Dedifferentiated amniotic fluid mesenchymal stem cell (primary cell): ENCODE measurements around the gene ZWINT.

ENCODE experiments used
- DNase-seq: peaks from one replicate; pipeline ENCODE4 v3.0.0-alpha.2; 2016; ENCODE audit errors: extremely low spot score

The ZWINT gene, protein sequence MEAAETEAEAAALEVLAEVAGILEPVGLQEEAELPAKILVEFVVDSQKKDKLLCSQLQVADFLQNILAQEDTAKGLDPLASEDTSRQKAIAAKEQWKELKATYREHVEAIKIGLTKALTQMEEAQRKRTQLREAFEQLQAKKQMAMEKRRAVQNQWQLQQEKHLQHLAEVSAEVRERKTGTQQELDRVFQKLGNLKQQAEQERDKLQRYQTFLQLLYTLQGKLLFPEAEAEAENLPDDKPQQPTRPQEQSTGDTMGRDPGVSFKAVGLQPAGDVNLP

DNA sequence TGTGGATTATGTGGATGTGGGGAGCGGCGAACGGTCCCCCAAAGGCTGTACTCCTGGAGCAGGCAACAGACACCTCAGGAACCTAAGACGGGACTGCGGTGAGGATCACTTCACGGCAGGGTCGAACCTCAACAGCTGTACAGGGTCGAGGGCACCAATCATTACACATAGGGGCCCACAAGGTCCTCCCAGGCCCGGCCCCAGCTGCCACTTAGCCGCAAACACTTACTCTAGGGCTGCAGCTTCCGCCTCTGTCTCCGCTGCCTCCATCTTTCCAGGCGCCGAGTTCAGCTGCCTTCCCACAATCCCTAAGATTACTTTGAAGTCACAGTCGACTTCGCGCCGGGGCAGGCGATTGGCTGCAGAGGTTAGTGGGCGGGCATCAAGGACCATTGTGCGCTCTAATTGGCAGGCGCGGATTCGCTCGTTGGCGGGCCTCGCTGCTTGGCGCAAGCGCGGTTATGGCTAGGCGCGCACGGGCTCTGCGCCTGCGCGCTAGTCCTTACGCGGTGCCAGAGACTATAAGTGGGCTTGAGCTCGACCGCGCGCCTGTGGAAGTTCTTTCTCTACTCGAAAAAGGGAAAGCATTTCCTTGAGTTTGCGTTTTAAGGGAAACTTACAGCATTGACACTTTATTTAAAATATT lies at the start of gene ZWINT:
Gene ZWINT (minus strand): TSS at position 293 of the 646 bp plus-strand sequence. CDS start 23 bp downstream, at position 270.
- DNase-seq: peak; percentile 95

DNA sequence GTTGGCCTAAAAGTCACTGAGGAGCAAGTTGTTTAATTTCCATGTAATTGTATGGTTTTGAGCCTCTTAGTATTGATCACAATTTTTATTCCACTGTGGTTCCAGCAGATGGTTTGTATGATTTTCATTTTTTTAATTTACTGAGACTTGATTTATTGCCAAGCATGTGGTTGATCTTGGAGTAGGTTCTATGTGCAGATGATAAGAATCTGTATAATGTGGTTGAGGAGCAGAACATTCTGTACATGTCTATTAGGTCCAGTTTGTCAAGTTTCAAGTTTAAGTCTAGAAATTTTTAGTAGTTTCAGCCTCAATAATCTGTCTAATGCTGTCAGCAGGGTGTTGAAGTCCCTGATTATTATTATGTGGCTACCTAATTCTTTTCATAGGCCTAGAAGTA lies 22.7 kb upstream of the ZWINT start:
- no peak for DNase-seq

DNA sequence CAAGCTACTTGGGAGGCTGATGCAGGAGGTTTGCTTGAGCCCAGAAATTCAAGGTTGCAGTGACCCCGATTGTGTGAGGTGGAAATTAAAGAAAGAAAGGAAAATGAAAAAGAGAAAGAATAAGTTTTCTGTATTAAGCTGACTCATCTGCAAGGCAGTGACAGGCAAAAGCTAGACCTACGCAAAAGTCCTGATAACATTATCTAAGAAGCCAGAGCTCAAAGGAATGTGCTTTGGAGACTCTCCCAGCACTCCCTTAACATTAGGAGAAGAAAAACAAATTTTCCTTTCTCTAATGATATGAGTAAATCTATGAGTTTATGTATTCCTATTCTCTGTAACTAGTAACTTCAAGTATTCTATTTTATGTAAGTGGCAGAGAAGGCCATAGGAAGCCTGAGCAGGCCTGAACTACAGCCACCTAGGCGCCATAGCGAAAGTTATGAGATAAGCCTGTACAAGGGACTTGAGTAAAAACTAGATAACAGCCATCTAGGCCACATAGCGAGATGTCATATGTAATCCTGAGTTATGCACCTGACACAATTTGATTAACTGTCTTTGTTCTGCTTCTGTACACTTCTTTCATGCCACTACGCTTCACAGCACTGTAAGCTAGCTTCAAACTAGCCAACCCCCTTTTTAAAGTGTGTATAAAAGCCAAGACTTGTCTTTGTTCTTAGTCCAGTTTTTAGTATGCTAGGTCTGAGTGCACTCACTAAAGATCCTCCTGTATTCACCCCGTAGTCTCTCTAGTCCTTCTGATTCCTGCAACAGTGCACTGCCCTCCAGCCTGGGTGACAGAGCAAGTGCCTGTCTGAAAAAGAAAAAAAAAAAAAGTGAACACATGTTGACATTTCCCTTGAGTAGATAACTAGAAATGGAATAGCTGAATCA lies 9.4 kb upstream of the ZWINT start:
- no peak for DNase-seq

DNA sequence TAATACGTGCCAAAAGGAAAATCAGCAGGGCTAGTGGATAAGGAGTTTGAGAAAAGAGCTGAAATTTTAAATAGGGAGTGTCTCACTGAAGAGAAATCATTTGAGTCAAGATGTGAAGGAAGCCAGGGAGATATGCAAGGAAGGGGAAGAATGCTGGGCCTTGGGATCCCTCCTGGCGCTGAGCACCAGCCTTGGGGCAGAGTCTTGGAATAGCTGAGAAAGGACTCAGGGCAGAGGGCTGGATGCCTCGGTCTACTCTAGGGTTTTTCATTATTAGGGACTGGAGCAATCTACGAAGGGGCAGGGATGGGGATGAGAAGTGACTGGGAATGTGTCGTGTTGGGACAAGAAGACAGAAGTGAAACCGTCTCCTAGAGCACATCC lies 484 bp downstream of the ZWINT start:
- DNase-seq: no peak

DNA sequence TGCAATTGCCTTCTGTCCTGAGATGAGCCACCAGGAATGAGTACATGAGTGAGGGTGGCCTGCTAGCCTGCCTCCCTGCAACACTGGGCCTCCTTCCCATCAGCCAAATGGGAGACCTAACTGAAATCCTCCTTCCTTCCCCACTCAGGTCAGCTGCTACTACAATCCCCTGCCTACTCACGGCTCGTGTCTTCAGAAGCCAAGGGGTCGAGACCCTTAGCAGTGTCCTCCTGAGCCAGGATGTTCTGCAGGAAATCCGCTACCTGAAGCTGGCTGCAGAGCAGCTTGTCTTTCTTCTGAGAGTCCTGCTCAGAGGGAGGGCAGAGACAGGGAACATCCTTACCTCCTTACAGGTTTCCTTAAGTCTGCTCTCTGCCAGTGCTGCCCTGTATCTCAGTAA lies 1.2 kb downstream of the ZWINT start:
- no peak for DNase-seq

DNA sequence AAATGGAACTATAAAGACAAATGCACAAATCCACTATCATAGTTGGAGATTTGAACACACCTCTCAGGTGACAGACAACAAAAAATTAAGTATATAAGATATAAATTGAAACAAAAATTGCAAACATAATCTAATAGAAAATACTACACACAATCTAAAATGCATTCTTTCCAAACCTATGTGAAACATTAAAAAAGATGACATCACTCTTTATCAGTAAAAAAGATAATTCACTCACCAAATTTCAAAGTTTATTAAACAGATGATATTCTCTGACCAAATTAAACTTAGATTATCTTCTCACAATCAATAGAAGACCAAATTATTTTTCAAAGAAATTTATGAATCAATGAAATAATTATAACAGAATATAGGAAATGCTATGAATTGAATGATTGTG lies 4.0 kb downstream of the ZWINT start:
- DNase-seq: no peak

DNA sequence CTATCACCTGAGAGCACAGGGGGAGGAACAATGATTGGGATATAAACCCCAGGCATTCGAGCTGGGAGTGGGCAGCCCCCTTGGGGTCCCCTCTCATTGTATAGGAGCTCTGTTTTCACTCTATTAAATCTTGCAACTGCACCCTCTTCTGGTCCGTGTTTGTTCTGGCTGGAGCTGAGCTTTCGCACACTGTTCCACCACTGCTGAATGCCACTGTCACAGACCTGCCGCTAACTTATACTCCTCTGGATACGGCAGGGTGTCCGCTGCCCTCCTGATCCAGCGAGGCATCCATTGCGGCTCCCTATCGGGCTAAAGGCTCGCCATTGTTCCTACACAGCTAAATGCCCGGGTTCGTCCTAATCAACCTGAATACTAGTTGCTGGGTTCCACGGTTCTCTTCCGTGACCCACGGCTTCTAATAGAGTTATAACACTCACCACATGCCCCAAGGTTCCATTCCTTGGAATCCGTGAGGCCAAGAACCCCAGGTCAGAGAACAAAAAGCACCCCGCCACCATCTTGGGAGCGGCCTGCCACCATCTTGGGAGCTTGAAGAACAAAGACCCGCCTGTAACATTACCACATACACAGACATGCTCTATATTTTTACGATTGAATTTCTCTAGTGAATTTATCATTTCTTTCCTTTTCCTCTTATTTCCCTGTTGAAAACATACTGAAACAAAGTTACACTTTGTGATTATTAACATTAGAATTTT lies 9.0 kb downstream of the ZWINT start:
- no peak for DNase-seq

DNA sequence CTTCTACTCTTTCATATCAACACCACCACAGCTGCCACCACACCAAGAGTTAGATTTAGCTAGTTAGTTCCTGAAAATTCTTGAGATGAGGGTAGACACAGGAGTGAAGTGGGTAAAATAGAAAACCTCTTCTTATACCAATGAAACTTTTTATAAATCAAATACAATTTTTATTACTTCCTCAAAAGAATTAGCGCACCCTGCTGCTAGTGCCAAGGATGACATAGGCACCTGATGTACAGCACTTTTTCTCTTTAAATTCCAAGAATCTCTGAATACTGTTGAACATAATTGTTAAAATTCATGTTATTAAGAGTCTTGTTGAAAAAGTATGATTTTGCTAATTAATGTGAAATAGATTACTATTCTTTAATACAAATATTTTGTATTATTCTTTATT lies 11.4 kb downstream of the ZWINT start:
- DNase-seq: no peak

DNA sequence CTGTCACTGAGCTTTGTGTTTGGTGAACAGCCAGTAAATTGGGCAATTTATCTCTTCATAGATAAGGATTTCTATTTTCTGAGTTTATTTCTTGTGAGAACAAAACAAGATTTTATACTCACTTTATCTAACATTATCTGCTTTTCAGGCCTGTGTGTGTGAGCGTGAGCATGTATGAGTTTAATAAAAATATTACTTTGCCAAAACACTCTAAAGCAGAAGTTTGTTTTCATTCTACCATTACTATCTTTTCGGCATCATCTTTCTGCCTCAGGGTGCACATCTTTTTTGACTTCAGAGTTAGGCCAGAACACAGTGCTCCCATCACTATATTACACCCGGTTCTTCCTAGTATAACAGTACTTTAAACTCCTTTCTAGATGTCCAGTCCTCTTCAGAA lies 13.0 kb downstream of the ZWINT start:
- DNase-seq: no peak

DNA sequence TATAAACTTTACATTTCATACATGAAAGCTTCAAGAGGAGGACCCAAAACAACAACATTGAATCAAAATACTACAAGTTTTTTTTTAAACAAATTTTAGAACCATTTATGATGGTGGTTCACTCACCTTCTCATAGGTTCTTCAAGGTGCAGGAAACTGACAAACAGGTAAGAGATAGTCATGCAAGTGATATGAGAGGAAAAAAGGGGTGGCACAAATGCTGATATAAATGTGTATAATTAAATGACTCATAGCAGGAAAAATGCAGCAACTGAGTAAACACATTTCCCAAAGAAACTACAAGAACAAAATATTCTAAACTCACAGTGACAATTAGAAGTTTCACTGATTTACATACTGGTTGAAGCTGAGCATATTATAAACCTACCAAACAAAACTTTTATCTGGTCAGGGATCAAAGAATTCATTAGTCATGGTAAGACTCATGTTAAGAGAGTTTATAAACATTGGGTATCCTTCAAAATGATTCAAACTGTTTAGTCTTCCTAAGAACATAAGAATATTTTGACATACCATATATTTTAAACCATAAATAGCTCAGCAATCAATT lies 14.1 kb downstream of the ZWINT start:
- no peak for DNase-seq

DNA sequence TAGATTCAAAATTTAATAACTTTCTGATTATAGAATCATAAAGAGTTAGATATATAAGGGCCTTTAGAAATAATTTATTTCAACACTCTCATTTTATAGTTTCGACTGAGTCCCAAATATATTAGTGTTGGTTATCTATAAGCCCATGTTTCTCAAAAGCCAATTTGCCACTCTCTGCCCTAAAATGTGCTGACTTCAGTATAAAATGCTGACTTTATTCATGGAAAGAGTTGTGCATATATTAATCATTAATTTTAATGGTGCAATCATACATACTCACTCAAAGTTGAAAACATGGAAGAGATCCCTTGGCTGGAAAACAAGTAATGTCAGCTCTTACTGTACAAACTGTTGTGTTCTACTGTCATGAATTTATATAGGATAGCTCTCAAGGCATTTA lies 19.4 kb downstream of the ZWINT start:
- DNase-seq: no peak

DNA sequence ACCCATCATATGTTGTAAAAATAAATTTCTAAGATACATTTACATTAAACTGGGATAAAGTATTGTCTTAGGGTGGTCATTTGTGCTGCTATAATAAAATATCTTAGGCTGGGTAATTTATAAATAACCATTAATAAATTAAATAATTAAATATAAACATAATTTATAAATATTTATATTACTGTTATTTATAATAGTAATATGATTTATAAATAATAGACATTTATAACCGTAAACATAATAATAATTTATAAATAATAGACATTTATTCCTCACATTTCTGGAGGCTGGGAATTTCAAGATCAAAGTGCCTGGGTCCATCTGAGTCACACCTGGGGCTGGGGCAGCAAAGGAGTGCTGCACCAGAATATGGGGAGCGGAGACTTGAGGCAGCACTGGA lies 31.1 kb downstream of the ZWINT start:
- no peak for DNase-seq

DNA sequence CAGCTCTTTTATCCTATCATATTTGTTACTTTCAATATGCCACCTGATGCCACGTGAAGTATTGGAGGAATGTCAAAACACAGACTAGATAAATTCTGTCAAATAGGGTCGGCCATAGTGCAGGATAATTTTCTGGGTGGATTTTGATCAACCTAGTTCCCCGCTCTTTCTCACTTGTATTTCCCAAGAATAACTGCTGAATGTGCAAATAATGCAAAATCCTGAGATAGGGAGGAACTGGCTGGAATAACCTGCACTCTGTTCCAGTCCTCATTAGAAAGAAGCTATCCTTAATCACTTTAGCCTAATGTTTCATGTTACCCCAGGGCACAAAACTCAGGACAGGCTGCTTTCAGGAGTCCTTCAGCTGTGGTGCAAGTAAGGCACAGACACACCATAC lies 33.9 kb downstream of the ZWINT start:
- DNase-seq: no peak

DNA sequence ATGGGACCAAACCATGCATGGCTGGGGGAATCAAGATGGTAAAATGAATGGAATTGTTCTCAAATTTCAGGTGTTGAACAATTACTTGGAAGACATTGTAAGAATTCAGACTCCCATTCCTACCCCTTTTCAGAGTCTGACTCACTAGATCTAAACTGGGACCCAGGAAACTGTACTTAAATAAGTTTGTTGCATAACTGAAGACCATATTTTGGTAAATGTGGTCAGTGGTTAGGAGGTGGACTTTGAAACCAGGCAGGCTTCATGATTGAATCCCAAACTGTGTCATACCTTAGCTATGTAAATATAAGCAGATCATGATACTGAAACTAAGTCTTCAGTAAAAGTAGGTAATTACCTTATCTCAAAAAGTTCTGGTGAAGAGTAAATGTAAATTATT lies 41.7 kb downstream of the ZWINT start:
- no peak for DNase-seq

DNA sequence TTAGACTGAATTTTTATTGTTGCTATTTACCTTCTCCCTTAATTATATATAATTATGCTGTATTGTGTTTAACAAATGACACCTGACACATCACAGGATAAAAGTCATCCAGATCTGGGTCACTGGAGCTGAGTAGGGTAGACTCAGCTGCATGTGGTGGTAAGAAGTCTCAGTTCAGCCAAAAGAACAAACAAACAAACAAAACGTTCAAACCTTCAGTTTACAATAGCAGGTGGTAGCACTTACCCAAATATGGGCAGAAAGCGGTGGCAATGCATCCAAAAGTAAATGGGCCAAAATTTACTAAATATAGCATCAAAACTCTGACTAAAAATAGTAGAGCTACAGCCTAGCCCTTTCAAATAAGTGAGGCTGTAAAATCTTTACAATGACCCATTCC lies 42.2 kb downstream of the ZWINT start:
- DNase-seq: no peak

DNA sequence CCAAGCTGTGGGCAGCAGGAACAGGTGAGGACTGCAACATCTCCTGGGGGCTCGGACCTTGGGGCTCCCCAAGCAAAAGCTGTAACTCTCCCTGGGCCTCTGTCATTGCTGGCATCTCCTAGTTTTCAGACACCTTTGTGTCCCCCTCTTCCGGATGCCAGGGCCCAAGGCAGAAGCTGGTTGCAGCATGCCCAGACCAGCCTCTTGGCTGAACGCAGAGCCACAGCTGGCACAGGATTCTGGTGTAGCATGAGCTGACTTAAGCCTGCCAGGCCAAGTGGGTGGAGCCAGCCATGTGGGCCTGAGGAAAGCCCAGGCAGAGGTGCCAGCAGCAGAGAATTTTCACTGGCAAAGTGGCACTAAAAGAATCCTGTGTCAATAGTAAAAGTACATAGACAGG lies 43.5 kb downstream of the ZWINT start:
- no peak for DNase-seq

DNA sequence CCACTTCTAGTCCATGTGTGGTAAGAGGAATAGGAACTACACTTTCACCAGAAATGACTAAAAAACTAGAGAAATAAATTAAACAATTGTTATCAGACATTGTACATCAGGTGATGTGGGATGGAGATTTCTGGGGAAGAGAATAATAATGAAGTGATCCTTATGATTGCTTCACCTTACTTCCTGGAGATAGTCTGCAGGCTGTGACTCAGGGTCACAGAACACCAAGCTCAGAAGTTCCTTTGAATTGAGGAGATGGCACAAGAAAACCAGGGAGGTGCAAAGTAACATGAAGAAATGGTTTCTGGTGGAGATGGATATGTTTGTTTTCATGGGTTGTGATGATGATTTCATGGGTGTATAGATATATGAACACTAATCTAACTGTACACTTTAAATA lies 44.5 kb downstream of the ZWINT start:
- no peak for DNase-seq
